HUDEP-2 (cell line): ENCODE measurements around the gene RANBP3.
A peak's percentile ranks its signal among the peaks of the same experiment; 100 is the strongest.
"Not testable (repeated sequence)": the region's sequence is repeated elsewhere in the genome, so short reads cannot be mapped to it uniquely, and the experiment has no call there.

Source experiments
- DNase-seq, 76 experiments: peaks; one replicate each; lab custom pipeline; 2025; ENCODE audit not compliant: unreplicated experiment in 76 of 76; lab: John Stamatoyannopoulos, UW

RANBP3 gene

GRCh38 chr19:6010107-6010506 is 32.2 kb upstream of the RANBP3 start:
- no peak for DNase-seq

GRCh38 chr19:6007866-6008265 is 29.9 kb upstream of the RANBP3 start:
- no peak for DNase-seq

GRCh38 chr19:6006896-6007295 is 29.0 kb upstream of the RANBP3 start:
- DNase-seq: no peak

- DNase-seq: not testable (repeated sequence)
Observed at GRCh38 chr19:6006070-6006446, 28.1 kb upstream of the RANBP3 start.

GRCh38 chr19:6005321-6006069 is 27.6 kb upstream of the RANBP3 start:
- DNase-seq: no peak

GRCh38 chr19:6003976-6004375 is 26.0 kb upstream of the RANBP3 start:
- DNase-seq: no peak

- DNase-seq: no peak
Observed at GRCh38 chr19:6002591-6002990, 24.7 kb upstream of the RANBP3 start.

GRCh38 chr19:6000228-6000847 is 22.4 kb upstream of the RANBP3 start:
- DNase-seq: no peak

- no peak for DNase-seq
Observed at GRCh38 chr19:5999693-6000092, 21.8 kb upstream of the RANBP3 start.

- no peak for DNase-seq
Observed at GRCh38 chr19:5997371-5997770, 19.4 kb upstream of the RANBP3 start.

- peak in 31 of 76 experiments; percentile 13 to 64 (median 28) for DNase-seq
Observed at GRCh38 chr19:5996623-5997320, 18.8 kb upstream of the RANBP3 start.

- no peak for DNase-seq
Observed at GRCh38 chr19:5996102-5996501, 18.2 kb upstream of the RANBP3 start.

GRCh38 chr19:5995606-5996005 is 17.7 kb upstream of the RANBP3 start:
- no peak for DNase-seq

GRCh38 chr19:5994405-5995165 is 16.6 kb upstream of the RANBP3 start:
- DNase-seq: no peak

- no peak for DNase-seq
Observed at GRCh38 chr19:5993648-5994358, 15.9 kb upstream of the RANBP3 start.

- no peak for DNase-seq
Observed at GRCh38 chr19:5993201-5993600, 15.3 kb upstream of the RANBP3 start.

GRCh38 chr19:5992756-5993155 is 14.8 kb upstream of the RANBP3 start:
- DNase-seq: no peak

GRCh38 chr19:5991244-5991838 is 13.4 kb upstream of the RANBP3 start:
- no peak for DNase-seq

- DNase-seq: no peak
Observed at GRCh38 chr19:5990289-5990797, 12.4 kb upstream of the RANBP3 start.
